HepG2 (cell line): ENCODE data around the gene KLF11. TPM values are rescaled to one million over a fixed set of nuclear protein-coding genes. Genes with fewer than 3 reads are reported as not detected.
A peak's percentile ranks its signal among the peaks of the same experiment; 100 is the strongest.

Source experiments
- EEA1 ChIP-seq: sonication (generic); formaldehyde crosslinking; IDR thresholded peaks from 2 replicates; pipeline ENCODE4 v1.5.1; 2020; ENCODE audit warnings: mild to moderate bottlenecking, missing genetic modification reagents, borderline replicate concordance
- EP300 ChIP-seq, 3 experiments: sonication (generic) in 1 of 3; formaldehyde crosslinking in 1 of 3; IDR thresholded peaks; 2 replicates each; pipeline versions ENCODE4 v1.5.1 to v1.6.1; 2011 to 2020; ENCODE audit warnings: low read depth in 2 of 3, low read length in 2 of 3, borderline replicate concordance in 1 of 3, improper control_type of control experiment in 1 of 3, mild to moderate bottlenecking in 1 of 3, missing genetic modification reagents in 1 of 3, moderate library complexity in 1 of 3
- FOXK2 ChIP-seq: fragments of 450-650 bp; IDR thresholded peaks from 2 replicates; pipeline ENCODE4 v1.6.1; 2016
- GABPB1 ChIP-seq: IDR thresholded peaks from 2 replicates; pipeline ENCODE4 v1.6.1; 2016; ENCODE audit warnings: mild to moderate bottlenecking, missing genetic modification reagents, moderate library complexity, missing compliant biosample characterization
- MAF1 ChIP-seq: sonication (generic); formaldehyde crosslinking; IDR thresholded peaks from 2 replicates; pipeline ENCODE4 v1.5.0; 2020; ENCODE audit warnings: missing genetic modification reagents, borderline replicate concordance
- MAFG ChIP-seq: sonication (generic); formaldehyde crosslinking; IDR thresholded peaks from 2 replicates; pipeline ENCODE4 v1.5.1; 2020; ENCODE audit warnings: mild to moderate bottlenecking, missing genetic modification reagents
- MTA3 ChIP-seq: sonication (generic); formaldehyde crosslinking; IDR thresholded peaks from 2 replicates; pipeline ENCODE4 v1.4.0; 2020; ENCODE audit warnings: missing genetic modification reagents
- NPAS2 ChIP-seq: sonication (generic); formaldehyde crosslinking; IDR thresholded peaks from 2 replicates; pipeline ENCODE4 v1.8.0; 2022; ENCODE audit warnings: mild to moderate bottlenecking, missing genetic modification reagents, borderline replicate concordance
- ZBTB3 ChIP-seq: sonication (generic); formaldehyde crosslinking; IDR thresholded peaks from 2 replicates; pipeline ENCODE4 v1.4.0; 2020; ENCODE audit warnings: low read depth, mild to moderate bottlenecking, moderate library complexity, missing genetic modification reagents, borderline replicate concordance
- ZFP36L1 ChIP-seq: sonication (generic); formaldehyde crosslinking; IDR thresholded peaks from 2 replicates; pipeline ENCODE4 v1.8.0; 2022; ENCODE audit warnings: mild to moderate bottlenecking, missing genetic modification reagents, moderate library complexity
- ZNF746 ChIP-seq: sonication (generic); formaldehyde crosslinking; IDR thresholded peaks from 2 replicates; pipeline ENCODE4 v1.8.0; 2022; ENCODE audit warnings: mild to moderate bottlenecking, missing genetic modification reagents
- ZNF761 ChIP-seq: sonication (generic); formaldehyde crosslinking; conservative IDR thresholded peaks from 2 replicates; pipeline ENCODE4 v1.4.0; 2020; ENCODE audit warnings: mild to moderate bottlenecking, missing genetic modification reagents
- ZNF775 ChIP-seq: sonication (generic); formaldehyde crosslinking; IDR thresholded peaks from 2 replicates; pipeline ENCODE4 v1.4.0; 2020; ENCODE audit warnings: missing genetic modification reagents, mild to moderate bottlenecking, moderate library complexity, borderline replicate concordance
- ZSCAN9 ChIP-seq: IDR thresholded peaks from 2 replicates; pipeline ENCODE4 v1.6.1; 2016; ENCODE audit warnings: borderline replicate concordance
- polyA plus RNA-seq, 8 experiments: library from polyadenylated mRNA; depleted of rRNA in 3 of 8; stranded (reverse) in 7 of 8; unstranded in 1 of 8; fragments of >200 nt; fragmentation: Illumina TruSeq in 4 of 8; extraction: Trizol in 4 of 8; gene quantifications; 2 replicates each; pipeline versions ENCODE4 v1.2.1 to v1.2.3, GENCODE V29; 2011 to 2016; ENCODE audit warnings: low read depth in 4 of 8, missing spikeins in 1 of 8, mixed read lengths in 1 of 8; ENCODE audit not compliant: insufficient read depth in 1 of 8
- total RNA-seq, 5 experiments: library from RNA; depleted of rRNA; stranded (reverse); fragments of >200 nt; fragmentation: Illumina TruSeq; extraction: Trizol; gene quantifications; 2 replicates each; pipeline ENCODE4 v1.2.3, GENCODE V29; 2016; ENCODE audit warnings: low read depth in 1 of 5
- TF ChIP-seq, protein P1 (sequence below): sonication (generic); formaldehyde crosslinking; IDR thresholded peaks from 2 replicates; pipeline ENCODE4 v1.5.1; 2020; ENCODE audit warnings: mild to moderate bottlenecking, missing genetic modification reagents, borderline replicate concordance
- TF ChIP-seq, protein P2 (sequence below): sonication (generic); formaldehyde crosslinking; IDR thresholded peaks from 2 replicates; pipeline ENCODE4 v1.4.0; 2020; ENCODE audit warnings: low read depth, mild to moderate bottlenecking, missing genetic modification reagents
- TF ChIP-seq, protein P3 (sequence below): sonication (generic); formaldehyde crosslinking; IDR thresholded peaks from 2 replicates; pipeline ENCODE4 v1.4.0; 2020; ENCODE audit warnings: missing genetic modification reagents

KLF11 gene
- total and polyA plus RNA-seq, 2 of the 13 experiments (the other 11 are each of a cell fraction or from before 2014, with no cell fraction given): 2.5 to 11.8 TPM

DNA sequence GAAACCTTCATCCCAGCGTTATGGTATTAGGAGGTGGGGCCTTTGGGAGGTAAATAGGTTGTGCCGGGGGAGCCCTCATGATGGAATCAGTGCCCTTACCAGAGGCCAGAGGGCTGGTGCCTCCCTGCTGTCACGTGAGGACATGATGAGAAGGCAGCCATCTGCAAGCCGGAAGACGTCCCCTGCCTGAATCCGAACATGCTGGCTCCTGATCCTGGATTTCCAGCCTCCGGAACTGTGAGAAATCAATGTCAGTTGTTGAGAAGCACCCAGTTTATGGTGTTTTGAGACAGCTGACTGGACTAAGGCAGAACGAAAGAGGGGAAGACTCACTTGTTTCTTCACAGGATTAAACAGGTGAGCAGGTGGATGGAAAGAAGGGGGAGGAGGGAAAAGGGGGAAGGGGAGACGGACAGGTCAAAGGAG lies 13.0 kb upstream of the KLF11 start (continued):
- TF ChIP-seq MAF1 (CRISPR knock-in tag) (no peak), ZNF761 (no peak), EP300 (IDR thresholded peaks at IDR 0.05; ENCODE audit: low read depth in 2 of 2, low read length in 2 of 2) (no peak), EP300 (CRISPR knock-in tag; IDR thresholded peaks at IDR 0.05; ENCODE audit: borderline replicate concordance) (no peak), ZFP36L1 (CRISPR knock-in tag) (no peak), ZNF775 (CRISPR knock-in tag) (no peak), EEA1 (no peak), ZBTB3 (CRISPR knock-in tag) (no peak), ZSCAN9 (CRISPR knock-in tag) (no peak), MAFG (CRISPR knock-in tag) (no peak), ZNF746 (no peak), NPAS2 (CRISPR knock-in tag) (no peak), MTA3 (CRISPR knock-in tag) (no peak), GABPB1 (CRISPR knock-in tag) (peak; percentile 71), FOXK2 (no peak)
- TF ChIP-seq, protein P1, sequence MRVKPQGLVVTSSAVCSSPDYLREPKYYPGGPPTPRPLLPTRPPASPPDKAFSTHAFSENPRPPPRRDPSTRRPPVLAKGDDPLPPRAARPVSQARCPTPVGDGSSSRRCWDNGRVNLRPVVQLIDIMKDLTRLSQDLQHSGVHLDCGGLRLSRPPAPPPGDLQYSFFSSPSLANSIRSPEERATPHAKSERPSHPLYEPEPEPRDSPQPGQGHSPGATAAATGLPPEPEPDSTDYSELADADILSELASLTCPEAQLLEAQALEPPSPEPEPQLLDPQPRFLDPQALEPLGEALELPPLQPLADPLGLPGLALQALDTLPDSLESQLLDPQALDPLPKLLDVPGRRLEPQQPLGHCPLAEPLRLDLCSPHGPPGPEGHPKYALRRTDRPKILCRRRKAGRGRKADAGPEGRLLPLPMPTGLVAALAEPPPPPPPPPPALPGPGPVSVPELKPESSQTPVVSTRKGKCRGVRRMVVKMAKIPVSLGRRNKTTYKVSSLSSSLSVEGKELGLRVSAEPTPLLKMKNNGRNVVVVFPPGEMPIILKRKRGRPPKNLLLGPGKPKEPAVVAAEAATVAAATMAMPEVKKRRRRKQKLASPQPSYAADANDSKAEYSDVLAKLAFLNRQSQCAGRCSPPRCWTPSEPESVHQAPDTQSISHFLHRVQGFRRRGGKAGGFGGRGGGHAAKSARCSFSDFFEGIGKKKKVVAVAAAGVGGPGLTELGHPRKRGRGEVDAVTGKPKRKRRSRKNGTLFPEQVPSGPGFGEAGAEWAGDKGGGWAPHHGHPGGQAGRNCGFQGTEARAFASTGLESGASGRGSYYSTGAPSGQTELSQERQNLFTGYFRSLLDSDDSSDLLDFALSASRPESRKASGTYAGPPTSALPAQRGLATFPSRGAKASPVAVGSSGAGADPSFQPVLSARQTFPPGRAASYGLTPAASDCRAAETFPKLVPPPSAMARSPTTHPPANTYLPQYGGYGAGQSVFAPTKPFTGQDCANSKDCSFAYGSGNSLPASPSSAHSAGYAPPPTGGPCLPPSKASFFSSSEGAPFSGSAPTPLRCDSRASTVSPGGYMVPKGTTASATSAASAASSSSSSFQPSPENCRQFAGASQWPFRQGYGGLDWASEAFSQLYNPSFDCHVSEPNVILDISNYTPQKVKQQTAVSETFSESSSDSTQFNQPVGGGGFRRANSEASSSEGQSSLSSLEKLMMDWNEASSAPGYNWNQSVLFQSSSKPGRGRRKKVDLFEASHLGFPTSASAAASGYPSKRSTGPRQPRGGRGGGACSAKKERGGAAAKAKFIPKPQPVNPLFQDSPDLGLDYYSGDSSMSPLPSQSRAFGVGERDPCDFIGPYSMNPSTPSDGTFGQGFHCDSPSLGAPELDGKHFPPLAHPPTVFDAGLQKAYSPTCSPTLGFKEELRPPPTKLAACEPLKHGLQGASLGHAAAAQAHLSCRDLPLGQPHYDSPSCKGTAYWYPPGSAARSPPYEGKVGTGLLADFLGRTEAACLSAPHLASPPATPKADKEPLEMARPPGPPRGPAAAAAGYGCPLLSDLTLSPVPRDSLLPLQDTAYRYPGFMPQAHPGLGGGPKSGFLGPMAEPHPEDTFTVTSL (CRISPR knock-in tag): no peak
- TF ChIP-seq, protein P2, sequence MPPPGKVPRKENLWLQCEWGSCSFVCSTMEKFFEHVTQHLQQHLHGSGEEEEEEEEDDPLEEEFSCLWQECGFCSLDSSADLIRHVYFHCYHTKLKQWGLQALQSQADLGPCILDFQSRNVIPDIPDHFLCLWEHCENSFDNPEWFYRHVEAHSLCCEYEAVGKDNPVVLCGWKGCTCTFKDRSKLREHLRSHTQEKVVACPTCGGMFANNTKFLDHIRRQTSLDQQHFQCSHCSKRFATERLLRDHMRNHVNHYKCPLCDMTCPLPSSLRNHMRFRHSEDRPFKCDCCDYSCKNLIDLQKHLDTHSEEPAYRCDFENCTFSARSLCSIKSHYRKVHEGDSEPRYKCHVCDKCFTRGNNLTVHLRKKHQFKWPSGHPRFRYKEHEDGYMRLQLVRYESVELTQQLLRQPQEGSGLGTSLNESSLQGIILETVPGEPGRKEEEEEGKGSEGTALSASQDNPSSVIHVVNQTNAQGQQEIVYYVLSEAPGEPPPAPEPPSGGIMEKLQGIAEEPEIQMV: no peak
- TF ChIP-seq, protein P3, sequence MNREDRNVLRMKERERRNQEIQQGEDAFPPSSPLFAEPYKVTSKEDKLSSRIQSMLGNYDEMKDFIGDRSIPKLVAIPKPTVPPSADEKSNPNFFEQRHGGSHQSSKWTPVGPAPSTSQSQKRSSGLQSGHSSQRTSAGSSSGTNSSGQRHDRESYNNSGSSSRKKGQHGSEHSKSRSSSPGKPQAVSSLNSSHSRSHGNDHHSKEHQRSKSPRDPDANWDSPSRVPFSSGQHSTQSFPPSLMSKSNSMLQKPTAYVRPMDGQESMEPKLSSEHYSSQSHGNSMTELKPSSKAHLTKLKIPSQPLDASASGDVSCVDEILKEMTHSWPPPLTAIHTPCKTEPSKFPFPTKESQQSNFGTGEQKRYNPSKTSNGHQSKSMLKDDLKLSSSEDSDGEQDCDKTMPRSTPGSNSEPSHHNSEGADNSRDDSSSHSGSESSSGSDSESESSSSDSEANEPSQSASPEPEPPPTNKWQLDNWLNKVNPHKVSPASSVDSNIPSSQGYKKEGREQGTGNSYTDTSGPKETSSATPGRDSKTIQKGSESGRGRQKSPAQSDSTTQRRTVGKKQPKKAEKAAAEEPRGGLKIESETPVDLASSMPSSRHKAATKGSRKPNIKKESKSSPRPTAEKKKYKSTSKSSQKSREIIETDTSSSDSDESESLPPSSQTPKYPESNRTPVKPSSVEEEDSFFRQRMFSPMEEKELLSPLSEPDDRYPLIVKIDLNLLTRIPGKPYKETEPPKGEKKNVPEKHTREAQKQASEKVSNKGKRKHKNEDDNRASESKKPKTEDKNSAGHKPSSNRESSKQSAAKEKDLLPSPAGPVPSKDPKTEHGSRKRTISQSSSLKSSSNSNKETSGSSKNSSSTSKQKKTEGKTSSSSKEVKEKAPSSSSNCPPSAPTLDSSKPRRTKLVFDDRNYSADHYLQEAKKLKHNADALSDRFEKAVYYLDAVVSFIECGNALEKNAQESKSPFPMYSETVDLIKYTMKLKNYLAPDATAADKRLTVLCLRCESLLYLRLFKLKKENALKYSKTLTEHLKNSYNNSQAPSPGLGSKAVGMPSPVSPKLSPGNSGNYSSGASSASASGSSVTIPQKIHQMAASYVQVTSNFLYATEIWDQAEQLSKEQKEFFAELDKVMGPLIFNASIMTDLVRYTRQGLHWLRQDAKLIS (CRISPR knock-in tag): no peak
